Pancreas (tissue), 10 donors: Measurements from ENCODE around the gene RAB25. TPM values are rescaled to one million over a fixed set of nuclear protein-coding genes. Genes with fewer than 3 reads are reported as not detected.

ENCODE experiments used
- ATAC-seq, 4 donors: fragments of 200-7000 bp; cut with Tn5 transposase; one replicate each; pipeline versions ENCODE4 v1.8.0 to v1.9.1; 2020; ENCODE audit warnings: mild to moderate bottlenecking in 4 of 4, moderate library complexity in 4 of 4
- DNase-seq, 6 donors: peaks; one replicate each; pipeline ENCODE4 v3.0.0-alpha.2; 2020
- FAIRE-seq: peaks from 2 replicates; lab custom pipeline; 2012; peaks lifted over from hg19 to GRCh38; lab: Jason Lieb, UNC
- H3K27ac ChIP-seq, 4 donors: fragments of 200-600 bp; sonication (generic); 1 replicate in 3 of 4; 2 replicates in 1 of 4; pipeline versions ENCODE4 v1.5.0 to v1.8.0; 2020
- H3K27me3 ChIP-seq, 4 donors: fragments of 200-600 bp; one replicate each; pipeline ENCODE4 v1.8.0; 2021
- H3K36me3 ChIP-seq, 3 donors: fragments of 200-600 bp; sonication (generic) in 1 of 3; one replicate each; pipeline versions ENCODE4 v1.5.0 to v1.8.0; 2020 to 2021
- H3K4me1 ChIP-seq, 3 donors: fragments of 200-600 bp; one replicate each; pipeline ENCODE4 v1.8.0; 2021
- H3K4me3 ChIP-seq, 4 donors: fragments of 200-600 bp; sonication (generic) in 2 of 4; one replicate each; pipeline versions ENCODE4 v1.5.0 to v1.8.0; 2020 to 2021
- H3K9me3 ChIP-seq, 4 donors: fragments of 200-600 bp; one replicate each; pipeline ENCODE4 v1.8.0; 2021
- WGBS, 2 donors: extraction: QIAGEN DNeasy Blood & Tissue Kit; methylation state at CpG; one replicate each; pipeline ENCODE4 v1.1.7; 2013; 5-methylcytosine and 5-hydroxymethylcytosine counted together
- intact Hi-C, 3 donors: fragments of 100-400 bp; cut with DNase I; formaldehyde crosslinking; loops; one replicate each; pipeline versions ENCODE4 v1.11.1 to v1.14.2; 2022
- polyA plus RNA-seq, 2 donors: library from polyadenylated mRNA; stranded (reverse); fragments of 200-250 nt; gene quantifications; one replicate each; pipeline ENCODE4 v1.2.3, GENCODE V29; 2013
- total RNA-seq, 6 donors: library from RNA; stranded (reverse); fragmentation: NEBNext Ultra II Directional in 4 of 6; extraction: Animal tissue kit (Norgen Biotek cat#: 25700) in 4 of 6; gene quantifications; one replicate each; pipeline versions ENCODE4 v1.2.1 to v1.2.4, GENCODE V29; 2021 to 2023
- TF ChIP-seq, protein P1 (sequence below), 4 donors: fragments of 200-600 bp; sonication (generic) in 3 of 4; IDR thresholded peaks; one replicate each; pipeline versions ENCODE4 v1.5.0 to v1.8.0; 2021; ENCODE audit warnings: antibody characterized with exemption in 4 of 4
- donor health status: healthy with polysubstance abuse.
- donor health status: DM: no; HTN: no; CAD: no; lungs with moderate emphysema.
- donor health status: DM: no; HTN: no; CAD: no.
- donor health status: control.
- donor health status: control.
- donor health status: Bipolar disorder and iron deficiency.
- donor health status: DM: yes; HTN: yes; CAD: no.
- donor health status: DM: no; HTN: no; CAD: no.
- donor health status: DM: no; HTN: no; CAD: no.
- donor health status: DM: yes; HTN: yes; CAD: no.

The RAB25 gene
- total and polyA plus RNA-seq, 8 donors = 29.0 to 81.6 (median 37.4) TPM

DNA sequence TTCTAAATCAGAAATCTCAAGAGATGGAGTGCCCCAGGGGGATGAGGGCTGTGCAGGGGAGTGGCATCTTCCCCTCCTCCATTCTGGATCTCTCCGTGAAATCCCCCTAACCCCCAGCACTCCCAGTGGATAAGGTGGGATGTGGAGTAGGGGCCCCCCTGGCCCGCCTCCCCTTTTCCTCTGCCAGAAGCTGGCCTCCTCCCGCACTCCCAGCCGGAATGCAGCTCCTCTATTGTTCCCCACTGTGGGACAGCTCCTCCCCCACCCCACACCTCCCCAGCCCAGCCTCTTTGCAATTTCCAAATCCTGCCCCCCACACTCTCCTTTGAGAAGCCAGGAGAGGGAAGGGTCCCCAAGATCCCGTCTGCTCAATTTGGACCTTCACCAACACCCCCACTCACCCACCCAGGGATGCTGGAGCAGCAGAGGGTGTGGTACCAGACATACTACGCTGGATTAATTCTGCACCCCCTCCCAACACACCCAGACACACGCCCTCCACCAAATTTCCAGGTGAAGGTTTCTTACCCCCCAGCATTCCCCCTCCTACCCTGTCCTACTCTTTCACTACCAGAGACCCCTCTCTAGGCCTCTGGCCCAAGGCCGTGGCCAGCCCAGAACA is 19.4 kb downstream of the RAB25 start:
- DNase-seq (no peak), FAIRE-seq (no peak), ATAC-seq (no peak)
- TF ChIP-seq, protein P1, sequence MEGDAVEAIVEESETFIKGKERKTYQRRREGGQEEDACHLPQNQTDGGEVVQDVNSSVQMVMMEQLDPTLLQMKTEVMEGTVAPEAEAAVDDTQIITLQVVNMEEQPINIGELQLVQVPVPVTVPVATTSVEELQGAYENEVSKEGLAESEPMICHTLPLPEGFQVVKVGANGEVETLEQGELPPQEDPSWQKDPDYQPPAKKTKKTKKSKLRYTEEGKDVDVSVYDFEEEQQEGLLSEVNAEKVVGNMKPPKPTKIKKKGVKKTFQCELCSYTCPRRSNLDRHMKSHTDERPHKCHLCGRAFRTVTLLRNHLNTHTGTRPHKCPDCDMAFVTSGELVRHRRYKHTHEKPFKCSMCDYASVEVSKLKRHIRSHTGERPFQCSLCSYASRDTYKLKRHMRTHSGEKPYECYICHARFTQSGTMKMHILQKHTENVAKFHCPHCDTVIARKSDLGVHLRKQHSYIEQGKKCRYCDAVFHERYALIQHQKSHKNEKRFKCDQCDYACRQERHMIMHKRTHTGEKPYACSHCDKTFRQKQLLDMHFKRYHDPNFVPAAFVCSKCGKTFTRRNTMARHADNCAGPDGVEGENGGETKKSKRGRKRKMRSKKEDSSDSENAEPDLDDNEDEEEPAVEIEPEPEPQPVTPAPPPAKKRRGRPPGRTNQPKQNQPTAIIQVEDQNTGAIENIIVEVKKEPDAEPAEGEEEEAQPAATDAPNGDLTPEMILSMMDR (IDR thresholded peaks at IDR 0.05) = no peak
- Histone ChIP-seq H3K36me3 (no peaks in the 10 kb centered on the region), H3K27ac (no peak overlapping the region), H3K9me3 (no peaks in the 10 kb centered on the region), H3K4me3 (no peak overlapping the region), H3K4me1 (peaks cover 0 to 3% (median 0%) of the 10 kb centered on the region in 3 donors), H3K27me3 (no peaks in the 10 kb centered on the region)
- 63 to 68% methylated on average over 8 of the region's 8 CpGs for WGBS, 2 donors
- intact Hi-C loops = loop anchor here in 1 of 3 donors (10.0 kb wide), 1 partner anchor 54 kb away; no protein-coding TSS in a partner anchor

DNA sequence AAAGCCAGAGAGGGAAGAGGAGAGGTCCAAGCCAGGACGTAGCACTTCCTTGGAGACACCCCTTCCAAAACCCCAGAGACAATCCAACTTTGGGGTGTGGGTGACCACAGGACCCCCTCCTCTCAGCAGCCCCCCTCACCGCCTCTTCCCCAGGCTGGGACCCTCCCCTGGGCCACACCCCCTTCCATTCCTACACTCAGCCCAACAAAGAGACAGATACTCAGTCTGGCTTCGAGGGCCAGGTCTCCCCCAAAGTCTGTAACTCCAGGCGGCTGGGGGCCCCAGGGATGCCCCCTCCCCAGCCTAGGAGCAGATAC is 19.9 kb downstream of the RAB25 start:
- DNase-seq (no peak), FAIRE-seq (no peak), ATAC-seq (no peak)
- Histone ChIP-seq H3K4me3 (no peak overlapping the region), H3K27me3 (no peaks in the 10 kb centered on the region), H3K27ac (no peak overlapping the region), H3K4me1 (peaks cover 0 to 3% (median 0%) of the 10 kb centered on the region in 3 donors), H3K36me3 (no peaks in the 10 kb centered on the region), H3K9me3 (no peaks in the 10 kb centered on the region)
- intact Hi-C loops = loop anchor here in 1 of 3 donors (10.0 kb wide), 1 partner anchor 54 kb away; no protein-coding TSS in a partner anchor
- TF ChIP-seq, protein P1 (IDR thresholded peaks at IDR 0.05) = no peak
- WGBS, 2 donors = 69 to 71% methylated on average over 4 of the region's 4 CpGs

DNA sequence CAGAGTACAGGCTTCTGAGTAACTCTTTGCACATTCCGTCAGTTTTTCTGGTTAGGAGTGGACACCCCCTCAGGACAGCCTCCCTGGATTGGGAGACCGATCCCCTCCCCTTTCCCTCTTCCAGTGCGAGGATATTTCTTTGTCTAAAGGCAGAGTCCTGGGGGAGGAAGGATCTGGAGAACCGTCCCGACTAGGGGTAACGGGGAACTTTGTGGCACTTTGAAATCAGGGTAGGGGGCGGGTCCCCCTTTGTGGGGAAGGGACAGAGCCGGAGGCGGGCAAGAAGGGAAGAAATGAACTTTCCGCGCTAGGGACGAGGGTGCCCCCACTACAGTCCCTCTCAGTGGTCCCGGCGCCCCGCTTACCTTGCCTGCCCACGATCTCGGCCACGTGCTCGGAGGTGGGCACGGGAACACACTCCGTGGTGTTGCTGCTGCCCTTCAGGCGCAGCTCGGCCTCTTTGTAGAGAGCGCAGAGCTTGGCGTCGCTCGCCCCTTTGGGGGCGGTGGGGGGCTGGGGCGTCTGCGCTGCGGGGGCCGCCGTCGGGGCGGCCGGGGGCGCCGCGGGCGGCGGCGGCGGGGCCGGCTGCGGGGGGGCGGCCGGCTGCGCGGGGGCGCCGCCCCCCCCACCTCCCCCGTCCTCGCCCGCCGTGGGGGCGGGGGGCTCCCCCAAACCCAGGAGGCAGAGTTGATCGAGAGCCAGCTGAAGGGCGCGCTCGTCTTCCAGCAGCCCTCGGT is 20.4 kb downstream of the RAB25 start:
- H3K9me3 ChIP-seq = no peaks in the 10 kb centered on the region
- H3K27ac ChIP-seq = no peak overlapping the region
- peak overlapping the region in 2 of 4 donors; percentile 63 to 73 for H3K4me3 ChIP-seq
- TF ChIP-seq, protein P1 (IDR thresholded peaks at IDR 0.05) = no peak
- DNase-seq (no peak), ATAC-seq (no peak), FAIRE-seq (no peak)
- H3K27me3 ChIP-seq = no peaks in the 10 kb centered on the region
- peaks cover 0 to 3% (median 0%) of the 10 kb centered on the region in 3 donors for H3K4me1 ChIP-seq
- 19 to 24% methylated on average over 26 to 55 of the region's 61 CpGs for WGBS, 2 donors
- intact Hi-C loops = loop anchor here in 1 of 3 donors (10.0 kb wide), 1 partner anchor 53 kb away; no protein-coding TSS in a partner anchor
- no peaks in the 10 kb centered on the region for H3K36me3 ChIP-seq

DNA sequence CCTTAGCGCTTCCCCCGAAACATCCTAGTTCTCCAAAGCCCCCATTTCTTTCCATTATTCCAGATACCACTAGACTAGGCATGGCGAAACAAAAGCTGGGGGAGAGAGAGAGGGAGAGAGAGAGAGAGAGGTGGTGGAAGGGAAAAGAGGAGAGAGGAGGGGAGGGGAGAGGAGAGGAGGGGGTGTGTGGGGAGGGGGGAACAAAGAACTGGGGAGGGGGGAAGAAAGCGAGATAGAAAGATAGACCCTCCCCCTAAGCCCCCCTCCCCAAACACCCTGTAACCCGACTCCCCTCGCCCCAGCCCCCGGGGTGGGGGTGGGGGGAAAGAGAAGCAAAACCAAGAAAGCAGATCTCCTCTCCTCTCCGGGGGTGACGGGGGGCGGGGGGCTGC is 21.0 kb downstream of the RAB25 start:
- no peak for ATAC-seq
- intact Hi-C loops = loop anchor here in 1 of 3 donors (10.0 kb wide), 1 partner anchor 53 kb away; no protein-coding TSS in a partner anchor
- FAIRE-seq = no peak

More for the DNA sequence above, 21.0 kb downstream of the RAB25 start:
- H3K27me3 ChIP-seq = no peaks in the 10 kb centered on the region
- H3K27ac ChIP-seq = no peak overlapping the region
- H3K4me3 ChIP-seq = peak overlapping the region; percentile 63 to 89 (median 80)
- WGBS, 2 donors = 0 to 3% methylated on average over 3 to 9 of the region's 10 CpGs
- no peaks in the 10 kb centered on the region for H3K9me3 ChIP-seq
- TF ChIP-seq, protein P1 (IDR thresholded peaks at IDR 0.05) = no peak
- DNase-seq = no peak
- H3K36me3 ChIP-seq = no peaks in the 10 kb centered on the region
- H3K4me1 ChIP-seq = peaks cover 0 to 3% (median 0%) of the 10 kb centered on the region in 3 donors
